ENCODE data around the gene MACC1. TPM values are rescaled to one million over a fixed set of nuclear protein-coding genes. Genes with fewer than 3 reads are reported as not detected.
A peak's percentile ranks its signal among the peaks of the same experiment; 100 is the strongest.

Gene MACC1
- total RNA-seq, 1 donor from 2014 or later, result 6.9 TPM

- intact Hi-C loops (cut with DNase I), result no loop called here
- no peak overlapping the region for H3K27ac ChIP-seq
- no peak for DNase-seq (ENCODE audit: extremely low spot score in 2 of 2)
Measured at GRCh38 chr7:20225384-20225783, 8.2 kb upstream of the MACC1 start.

GRCh38 chr7:20224025-20224424, 6.8 kb upstream of the MACC1 start:
- Histone ChIP-seq H3K27me3 (no peaks in the 10 kb centered on the region), H3K4me1 (peaks cover 21% of the 10 kb centered on the region), H3K36me3 (no peaks in the 10 kb centered on the region), H3K27ac (no peak overlapping the region), H3K4me3 (no peak overlapping the region), H3K9me3 (no peaks in the 10 kb centered on the region)
- intact Hi-C loops (cut with DNase I), result no loop called here
- no peak for DNase-seq (ENCODE audit: extremely low spot score in 2 of 2)
- TF ChIP-seq CTCF (IDR thresholded peaks at IDR 0.05) (no peak), POLR2A (IDR thresholded peaks at IDR 0.05) (no peak), POLR2AphosphoS5 (IDR thresholded peaks at IDR 0.05; ENCODE audit: insufficient read depth in 1 of 2, low read depth in 1 of 2) (no peak)

More at GRCh38 chr7:20225384-20225783, 8.2 kb upstream of the MACC1 start:
- H3K9me3 ChIP-seq, result no peaks in the 10 kb centered on the region
- no peak overlapping the region for H3K4me3 ChIP-seq
- no peaks in the 10 kb centered on the region for H3K36me3 ChIP-seq
- H3K4me1 ChIP-seq, result peaks cover 10% of the 10 kb centered on the region
- no peaks in the 10 kb centered on the region for H3K27me3 ChIP-seq
- no peak for TF ChIP-seq POLR2AphosphoS5 (IDR thresholded peaks at IDR 0.05; ENCODE audit: insufficient read depth in 1 of 2, low read depth in 1 of 2)
- no peak for TF ChIP-seq POLR2A (IDR thresholded peaks at IDR 0.05)
- no peak for TF ChIP-seq CTCF (IDR thresholded peaks at IDR 0.05)

- intact Hi-C loops (cut with DNase I), result no loop called here
- DNase-seq (ENCODE audit: extremely low spot score in 2 of 2), result no peak
- Histone ChIP-seq H3K27me3 (no peaks in the 10 kb centered on the region), H3K9me3 (no peaks in the 10 kb centered on the region), H3K36me3 (no peaks in the 10 kb centered on the region), H3K4me3 (no peak overlapping the region), H3K4me1 (peaks cover 23% of the 10 kb centered on the region), H3K27ac (no peak overlapping the region)
- TF ChIP-seq POLR2AphosphoS5 (IDR thresholded peaks at IDR 0.05; ENCODE audit: insufficient read depth in 1 of 2, low read depth in 1 of 2) (no peak), POLR2A (IDR thresholded peaks at IDR 0.05) (no peak), CTCF (IDR thresholded peaks at IDR 0.05) (no peak)
Measured at GRCh38 chr7:20223356-20223755, 6.2 kb upstream of the MACC1 start.

- Histone ChIP-seq H3K27ac (peak overlapping the region; percentile 31), H3K9me3 (no peaks in the 10 kb centered on the region), H3K27me3 (no peaks in the 10 kb centered on the region), H3K4me3 (no peak overlapping the region), H3K4me1 (peaks cover 23% of the 10 kb centered on the region), H3K36me3 (no peaks in the 10 kb centered on the region)
- TF ChIP-seq POLR2A (IDR thresholded peaks at IDR 0.05) (no peak), POLR2AphosphoS5 (IDR thresholded peaks at IDR 0.05; ENCODE audit: insufficient read depth in 1 of 2, low read depth in 1 of 2) (no peak), CTCF (IDR thresholded peaks at IDR 0.05) (no peak)
- DNase-seq (ENCODE audit: extremely low spot score in 2 of 2), result no peak
- intact Hi-C loops (cut with DNase I), result no loop called here
Measured at GRCh38 chr7:20222219-20222828, 5.1 kb upstream of the MACC1 start.

GRCh38 chr7:20220921-20221547, 3.9 kb upstream of the MACC1 start:
- no peak for DNase-seq (ENCODE audit: extremely low spot score in 2 of 2)
- TF ChIP-seq CTCF (IDR thresholded peaks at IDR 0.05), result no peak
- no peak for TF ChIP-seq POLR2A (IDR thresholded peaks at IDR 0.05)
- TF ChIP-seq POLR2AphosphoS5 (IDR thresholded peaks at IDR 0.05; ENCODE audit: insufficient read depth in 1 of 2, low read depth in 1 of 2), result peak; percentile 21 to 26
- Histone ChIP-seq H3K36me3 (no peaks in the 10 kb centered on the region), H3K27me3 (no peaks in the 10 kb centered on the region), H3K4me3 (no peak overlapping the region), H3K9me3 (no peaks in the 10 kb centered on the region), H3K27ac (peak overlapping the region; percentile 31), H3K4me1 (peaks cover 23% of the 10 kb centered on the region)
- intact Hi-C loops (cut with DNase I), result no loop called here

Data from vagina (tissue), 2 donors.